HEK293T (cell line): Measurements from ENCODE around the gene VOPP1.

Experiments
- ARNT ChIP-seq: fragments of 450-650 bp; IDR thresholded peaks from 2 replicates; pipeline ENCODE4 v1.6.1; 2017; ENCODE audit warnings: mild to moderate bottlenecking
- BHLHE40 ChIP-seq: fragments of 450-650 bp; IDR thresholded peaks from 2 replicates; pipeline ENCODE4 v1.6.1; 2016; ENCODE audit warnings: mild to moderate bottlenecking, moderate library complexity, borderline replicate concordance
- ELF4 ChIP-seq: fragments of 450-650 bp; IDR thresholded peaks from 2 replicates; pipeline ENCODE4 v1.6.1; 2017; ENCODE audit warnings: antibody characterized with exemption
- FOXA1 ChIP-seq: fragments of 450-650 bp; IDR thresholded peaks from 2 replicates; pipeline ENCODE4 v1.6.1; 2016; ENCODE audit warnings: mild to moderate bottlenecking
- FOXK2 ChIP-seq: fragments of 450-650 bp; IDR thresholded peaks from 2 replicates; pipeline ENCODE4 v1.6.1; 2016; ENCODE audit warnings: mild to moderate bottlenecking
- FOXM1 ChIP-seq: fragments of 450-650 bp; IDR thresholded peaks from 2 replicates; pipeline ENCODE4 v1.6.1; 2017; ENCODE audit warnings: mild to moderate bottlenecking, borderline replicate concordance
- LEF1 ChIP-seq: fragments of 450-650 bp; IDR thresholded peaks from 2 replicates; pipeline ENCODE4 v1.6.1; 2017; ENCODE audit warnings: mild to moderate bottlenecking, borderline replicate concordance
- NFRKB ChIP-seq: fragments of 450-650 bp; IDR thresholded peaks from 2 replicates; pipeline ENCODE4 v1.6.1; 2016; ENCODE audit warnings: mild to moderate bottlenecking, moderate library complexity
- SP1 ChIP-seq: fragments of 450-650 bp; IDR thresholded peaks from 2 replicates; pipeline ENCODE4 v1.6.1; 2017

DNA sequence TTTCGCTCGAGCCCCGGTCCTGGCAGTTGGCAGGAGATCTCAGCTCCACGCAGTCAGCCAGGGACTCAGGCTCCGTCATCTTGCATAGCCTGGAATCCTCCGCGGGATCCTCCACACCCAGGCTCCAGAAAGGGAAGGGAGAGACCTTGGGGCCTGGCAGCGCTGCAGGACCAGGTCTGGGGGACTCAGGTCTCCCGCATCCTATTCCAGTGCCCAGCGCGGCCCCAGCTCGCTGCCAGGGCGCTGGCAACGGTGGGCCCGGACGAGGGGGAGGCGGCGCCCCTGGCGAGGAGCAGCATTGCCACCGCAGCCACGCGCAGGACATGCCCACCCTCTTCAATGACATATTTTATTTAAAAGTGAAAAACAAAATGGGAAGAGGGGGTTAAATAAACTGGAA lies 123.8 kb downstream of the VOPP1 start:
- TF ChIP-seq LEF1 (no peak), ELF4 (no peak), BHLHE40 (no peak), FOXA1 (no peak), ARNT (no peak), SP1 (no peak), NFRKB (no peak), FOXM1 (no peak), FOXK2 (no peak)
